Activated T-cell treated with anti-CD3 and anti-CD28 coated beads for 4 hours (primary cell): Measurements from ENCODE around the gene CNST.
"Not testable (repeated sequence)": the region's sequence is repeated elsewhere in the genome, so short reads cannot be mapped to it uniquely, and the experiment has no call there.

ENCODE experiments used
- DNase-seq: peaks from one replicate; pipeline ENCODE4 v3.0.0-alpha.2; 2020

The CNST gene

DNA sequence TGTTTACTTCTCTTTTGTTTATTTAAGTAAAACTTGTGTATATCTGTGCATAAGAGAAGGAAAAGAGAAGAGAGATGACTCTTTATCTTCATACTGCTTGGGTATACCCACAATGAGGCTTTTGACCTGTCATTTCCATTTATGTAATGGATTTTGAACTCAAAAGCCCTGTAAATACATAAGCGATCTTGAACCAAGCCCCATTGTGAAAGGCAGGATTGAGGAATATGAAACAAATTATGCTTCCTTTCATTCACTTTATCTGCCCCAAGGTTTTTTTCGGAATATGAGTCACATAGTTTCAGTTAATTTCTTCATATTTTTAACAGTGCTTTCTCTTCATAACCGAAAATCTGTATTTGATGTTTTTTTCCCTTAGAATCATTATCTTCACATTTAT lies 21.4 kb downstream of the CNST start:
- DNase-seq, result no peak

DNA sequence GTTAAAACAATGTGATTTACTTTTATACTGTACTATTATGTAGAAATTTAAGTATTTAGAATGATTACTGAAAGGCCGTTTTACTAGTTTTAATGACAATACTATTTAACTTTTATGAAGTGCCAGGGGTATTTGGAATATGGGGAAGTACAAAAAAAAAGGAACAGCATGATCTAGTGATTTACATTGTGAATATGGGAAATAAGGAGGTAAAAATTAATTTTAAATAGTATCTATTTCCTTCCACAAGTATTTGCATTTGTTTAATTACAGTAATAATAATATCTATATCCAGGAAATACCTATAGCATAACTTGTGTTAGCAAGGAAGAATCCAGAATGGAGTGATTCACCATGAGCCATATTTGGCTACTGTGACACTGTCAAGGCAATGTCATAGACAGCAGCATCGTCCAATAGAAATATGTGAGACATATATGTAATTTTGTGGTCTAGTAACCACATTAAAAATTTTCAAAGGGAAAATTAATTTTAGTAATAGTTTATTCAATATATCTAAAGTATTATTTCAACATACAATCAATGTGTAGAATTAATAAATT lies 22.0 kb downstream of the CNST start:
- DNase-seq, result no peak

DNA sequence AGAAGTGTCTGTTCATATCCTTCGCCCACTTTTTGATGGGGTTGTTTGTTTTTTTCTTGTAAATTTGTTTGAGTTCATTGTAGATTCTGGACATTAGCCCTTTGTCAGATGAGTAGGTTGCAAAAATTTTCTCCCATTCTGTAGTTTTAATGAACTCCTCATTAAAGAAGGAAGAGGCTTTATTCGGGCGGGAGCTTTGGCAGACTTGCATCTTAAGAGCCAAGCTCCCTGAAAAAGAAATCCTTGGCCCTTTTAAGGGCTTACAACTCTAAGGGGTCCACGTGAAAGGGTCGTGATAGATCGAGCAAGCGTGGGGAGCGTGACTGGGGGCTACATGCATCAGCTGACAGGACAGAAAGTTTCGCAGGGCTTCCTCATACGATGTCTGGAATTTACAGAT lies 23.7 kb downstream of the CNST start:
- not testable (repeated sequence) for DNase-seq

DNA sequence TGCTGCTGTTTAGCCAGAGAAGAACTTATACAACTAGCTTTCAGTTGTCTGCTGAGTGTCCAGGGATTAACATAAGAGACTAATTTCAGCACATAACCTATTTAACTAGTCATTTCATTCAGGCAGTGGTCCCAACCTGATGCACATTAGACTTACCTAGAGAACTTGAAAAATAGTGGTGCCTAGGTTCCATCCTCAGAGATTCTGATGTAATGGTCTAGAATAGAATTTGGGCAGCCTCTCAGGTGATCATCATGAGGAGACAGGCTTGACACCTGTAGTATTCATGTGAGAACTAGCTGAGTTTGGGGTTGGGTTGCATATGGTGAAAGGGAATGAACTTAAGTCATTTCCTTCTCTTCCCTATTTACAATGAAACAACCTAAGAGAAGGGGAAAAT lies 24.8 kb downstream of the CNST start:
- DNase-seq, result no peak

DNA sequence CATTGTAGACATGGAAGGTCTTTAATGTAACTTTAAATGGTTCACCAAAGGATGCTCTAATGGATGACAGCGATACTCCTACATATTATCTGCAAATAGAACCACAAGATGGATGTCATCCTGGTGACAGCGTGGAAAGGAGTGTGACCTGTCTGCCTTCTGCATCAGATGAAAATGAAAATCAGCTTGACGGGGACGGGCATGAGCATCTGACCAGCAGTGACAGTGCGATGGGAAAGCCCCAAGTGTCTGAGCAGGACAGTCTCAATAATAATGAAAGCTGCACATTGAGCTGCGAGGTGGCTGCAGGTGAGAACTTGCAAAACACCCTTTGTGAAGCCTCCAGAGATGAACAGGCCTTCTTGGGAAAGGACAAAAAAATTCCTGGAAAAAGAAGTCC lies 25.2 kb downstream of the CNST start:
- no peak for DNase-seq

DNA sequence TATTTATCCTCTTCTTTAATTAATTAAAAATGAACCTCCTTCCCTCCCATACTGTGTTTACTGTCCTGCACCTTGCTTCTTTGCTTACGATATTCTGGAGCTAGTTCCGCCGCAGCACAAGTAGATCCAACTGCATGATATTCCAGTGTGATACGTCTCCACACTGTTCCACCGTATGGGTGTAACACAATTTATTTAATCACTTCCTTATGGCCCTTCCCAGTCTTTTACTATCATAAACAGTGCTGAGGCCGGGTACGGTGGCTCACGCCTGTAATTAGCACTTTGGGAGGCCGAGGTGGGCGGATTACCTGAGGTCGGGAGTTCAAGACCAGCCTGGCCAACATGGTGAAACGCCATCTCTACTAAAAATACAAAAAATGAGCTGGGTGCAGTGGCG lies 25.7 kb downstream of the CNST start:
- no peak for DNase-seq

DNA sequence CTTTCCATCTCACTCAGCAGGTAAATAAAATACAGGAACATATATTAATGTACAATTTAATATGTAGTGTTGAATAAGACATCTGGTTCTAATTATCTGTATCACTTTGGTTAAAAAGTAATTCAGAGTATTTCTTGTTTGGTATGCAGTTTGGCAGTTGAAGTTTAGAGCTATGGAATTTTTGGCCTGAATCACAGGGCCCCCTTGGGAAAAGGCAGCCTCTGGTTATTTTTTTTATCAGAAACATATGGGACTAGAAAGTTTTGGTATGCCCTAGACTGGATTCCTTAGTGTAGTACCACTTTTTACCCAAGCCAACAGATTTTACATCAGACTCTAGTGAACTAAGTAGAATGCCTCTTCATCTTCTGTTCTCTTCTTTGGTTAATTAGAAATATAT lies 26.4 kb downstream of the CNST start:
- no peak for DNase-seq

DNA sequence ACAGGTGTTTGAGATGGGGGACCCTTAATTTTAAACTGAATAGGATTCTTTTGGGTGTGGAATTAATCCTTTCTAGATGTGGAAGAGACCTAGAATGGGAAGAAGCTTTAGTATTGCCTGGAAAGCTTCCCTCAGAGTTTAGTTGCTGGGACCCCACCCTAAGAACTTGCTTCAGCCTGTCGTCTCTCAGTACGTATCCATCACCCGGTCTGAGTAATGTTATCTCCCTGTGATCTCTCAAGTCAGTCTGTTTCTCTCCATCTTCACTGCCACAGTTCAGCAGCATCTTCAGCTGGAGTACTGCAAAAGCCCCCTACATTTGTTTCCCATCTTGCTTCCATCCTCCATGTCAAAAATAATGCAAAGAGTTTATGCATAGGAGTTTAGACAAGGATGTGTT lies 28.9 kb downstream of the CNST start:
- DNase-seq, result no peak

DNA sequence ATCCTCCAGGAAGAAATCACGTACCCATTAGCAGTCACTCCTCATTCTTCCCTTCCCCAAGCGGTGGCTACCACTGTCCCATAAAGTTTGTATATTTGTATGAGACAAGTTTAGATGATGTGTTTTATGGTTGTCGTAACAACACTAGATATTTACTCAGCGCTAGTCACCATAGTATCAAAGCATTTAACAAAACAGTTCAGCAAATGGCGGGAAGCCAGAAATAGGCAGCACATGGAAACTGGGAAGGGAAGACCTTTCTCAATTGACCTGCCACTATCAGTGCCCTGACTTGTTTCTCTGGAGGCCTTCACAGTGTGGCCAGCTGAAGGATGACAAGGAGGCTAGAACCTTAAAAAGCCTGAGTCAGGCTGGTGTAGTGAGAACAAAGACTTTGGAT lies 31.1 kb downstream of the CNST start:
- no peak for DNase-seq

DNA sequence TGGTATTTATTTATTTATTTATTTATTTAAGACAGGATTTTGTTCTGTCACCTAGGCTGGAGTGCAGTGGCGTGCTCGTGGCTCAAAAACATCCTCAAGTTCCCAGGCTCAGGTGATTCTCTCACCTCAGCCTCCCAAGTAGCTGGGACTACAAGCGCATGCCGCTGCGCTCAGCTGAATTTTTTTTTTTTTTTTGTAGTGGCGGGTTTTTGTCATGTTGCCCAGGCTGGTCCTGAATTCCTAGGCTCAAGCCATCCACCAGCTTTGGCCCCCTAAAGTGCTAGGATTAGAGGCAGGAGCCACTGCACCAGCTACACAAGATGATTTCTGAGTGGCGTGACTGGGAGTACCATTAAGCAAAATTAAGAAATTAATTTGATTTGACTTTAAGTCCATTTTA lies 31.7 kb downstream of the CNST start:
- no peak for DNase-seq

DNA sequence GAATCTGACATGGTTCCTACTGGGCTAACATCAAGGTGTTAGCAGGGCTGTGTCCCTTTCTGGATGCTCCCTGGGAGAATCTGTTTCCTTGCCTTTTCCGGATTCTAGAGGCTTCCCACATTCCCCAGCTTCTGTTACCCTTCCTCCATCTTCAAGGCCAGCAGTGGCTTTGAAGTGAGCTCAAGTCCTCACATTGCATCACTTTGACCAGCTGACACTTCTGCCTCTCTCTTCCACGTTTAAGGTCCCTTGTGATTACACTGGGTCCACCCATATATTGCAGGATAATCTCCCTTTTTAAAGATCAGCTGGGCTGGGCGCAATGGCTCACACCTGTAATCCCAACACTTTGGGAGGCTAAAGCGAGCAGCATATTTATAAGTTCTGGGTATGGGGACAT lies 33.1 kb downstream of the CNST start:
- no peak for DNase-seq

DNA sequence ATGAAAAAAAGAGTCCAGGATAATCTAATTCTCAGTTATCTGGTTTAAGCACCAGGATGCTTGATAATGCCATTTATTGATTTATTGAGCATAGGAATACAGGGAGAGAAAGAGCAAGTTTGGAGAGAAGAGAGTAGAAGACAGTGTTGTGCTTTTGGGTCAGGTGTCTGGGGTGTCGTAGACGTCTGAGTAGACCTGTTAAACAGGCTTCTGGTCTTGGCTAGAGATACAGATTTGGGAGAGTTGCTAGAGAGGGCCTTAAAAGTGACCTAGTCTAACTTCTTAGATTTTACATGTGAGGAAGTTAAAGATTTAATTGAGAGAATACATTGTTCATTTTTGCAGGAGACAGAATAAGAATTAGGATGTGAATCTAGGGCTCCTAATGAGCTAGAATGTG lies 34.3 kb downstream of the CNST start:
- DNase-seq, result no peak

DNA sequence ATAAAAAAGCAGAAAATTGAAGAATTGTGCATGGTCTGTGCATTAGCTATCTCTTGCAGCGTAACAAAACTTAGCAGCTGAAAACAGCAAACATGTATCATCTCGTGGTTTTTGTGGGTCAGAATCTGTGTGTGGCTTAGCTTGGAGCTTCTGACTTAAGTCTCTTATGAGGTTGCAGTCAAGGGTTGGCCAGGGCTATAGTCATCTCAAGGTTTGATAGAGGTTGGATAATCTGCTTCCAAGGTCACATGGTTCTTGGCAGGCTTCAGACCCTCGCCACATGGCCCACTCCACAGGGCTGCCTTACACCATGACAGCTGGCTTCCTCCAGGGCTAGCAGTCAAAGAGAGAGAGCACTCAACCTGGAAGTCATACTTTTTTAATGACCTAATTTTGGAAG lies 35.9 kb downstream of the CNST start:
- DNase-seq, result no peak

DNA sequence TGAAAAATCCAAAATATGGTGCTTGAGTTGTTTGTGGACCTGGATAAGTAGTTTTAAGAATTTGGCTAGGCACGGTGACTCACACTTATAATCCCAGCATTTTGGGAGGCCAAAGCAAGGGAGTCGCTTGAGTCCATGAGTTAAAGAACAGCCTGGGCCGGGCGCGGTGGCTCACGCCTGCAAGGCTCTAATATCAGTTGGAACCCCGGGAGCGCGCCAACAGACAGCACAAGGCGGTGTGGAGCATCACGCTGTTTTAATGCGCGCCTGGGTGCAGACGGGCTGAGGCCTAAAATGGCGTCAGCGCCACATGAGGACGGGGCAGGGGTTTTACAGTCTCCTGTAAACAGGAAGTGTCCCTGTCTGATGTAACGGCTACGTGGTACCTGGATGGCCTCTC lies 39.0 kb downstream of the CNST start:
- not testable (repeated sequence) for DNase-seq

DNA sequence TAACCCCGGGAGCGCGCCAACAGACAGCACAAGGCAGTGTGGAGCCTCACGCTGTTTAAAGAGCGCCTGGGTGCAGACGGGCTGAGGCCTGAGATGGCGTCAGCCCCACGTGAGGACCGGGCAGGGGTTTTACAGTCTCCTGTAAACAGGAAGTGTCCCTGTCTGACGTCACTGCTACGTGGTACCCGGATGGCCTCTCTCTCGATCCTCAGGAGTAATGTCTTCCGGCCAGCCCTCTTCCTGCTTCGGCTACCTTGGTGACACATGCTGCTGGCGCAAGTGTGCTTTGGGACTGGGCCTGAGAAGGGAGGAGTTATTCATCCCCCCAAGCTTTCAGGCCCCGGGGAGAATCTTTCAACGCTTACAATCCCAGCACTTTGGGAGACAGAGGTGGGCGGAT lies 41.2 kb downstream of the CNST start:
- DNase-seq, result no peak

DNA sequence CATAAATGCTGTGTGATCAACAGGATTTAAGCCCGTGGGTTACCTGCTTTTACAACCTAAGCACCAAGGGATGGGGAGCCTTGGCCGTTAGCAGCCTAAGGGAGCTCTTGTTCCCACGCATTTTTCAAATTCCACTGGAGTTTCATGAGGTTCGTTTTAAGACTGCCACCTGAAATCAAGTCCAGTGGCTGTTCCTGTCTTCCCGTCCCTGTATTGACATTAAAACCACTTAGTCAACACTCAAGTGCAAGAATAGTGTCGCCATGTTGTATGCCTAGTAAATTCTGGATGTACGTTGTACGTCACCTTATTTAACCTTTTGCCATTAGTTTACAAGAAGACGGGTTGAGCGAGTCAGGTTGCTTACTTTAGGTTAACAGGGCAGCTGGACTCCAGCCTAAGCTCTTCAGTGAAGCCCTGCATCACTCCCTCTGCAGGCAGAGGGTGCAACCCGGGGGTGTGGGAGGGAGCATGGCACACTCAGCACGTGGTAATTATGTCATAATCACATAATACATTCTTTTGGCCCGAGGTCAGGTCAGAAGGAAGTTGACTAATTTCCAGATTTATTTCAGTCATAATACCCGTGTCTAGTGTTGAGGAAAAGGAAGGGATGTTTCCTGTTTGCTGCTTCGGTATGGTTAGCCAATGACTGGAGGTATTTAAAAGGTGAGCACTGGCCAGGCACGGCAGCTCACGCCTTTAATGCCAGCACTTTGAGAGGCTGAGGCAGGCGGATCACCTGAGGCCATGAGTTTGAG lies 42.5 kb downstream of the CNST start:
- peak; percentile 21 for DNase-seq

DNA sequence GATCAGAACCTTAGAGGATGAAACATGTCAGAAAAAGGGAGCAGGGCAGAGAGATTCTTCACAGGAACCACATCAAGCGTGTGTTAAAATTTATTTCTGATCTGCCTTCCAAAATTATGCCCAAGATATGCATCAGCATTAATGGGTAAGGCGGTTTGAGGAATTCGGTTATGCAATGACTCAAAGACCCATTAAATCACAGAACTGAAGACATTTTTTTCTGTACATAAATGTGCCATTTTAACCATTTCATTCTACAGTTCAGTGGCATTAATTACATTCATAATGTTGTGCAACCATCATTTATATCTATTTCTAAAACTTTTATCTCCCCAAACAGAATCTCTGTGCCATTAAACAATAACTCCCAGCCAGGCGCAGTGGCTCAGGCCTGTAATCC lies 43.4 kb downstream of the CNST start:
- no peak for DNase-seq

DNA sequence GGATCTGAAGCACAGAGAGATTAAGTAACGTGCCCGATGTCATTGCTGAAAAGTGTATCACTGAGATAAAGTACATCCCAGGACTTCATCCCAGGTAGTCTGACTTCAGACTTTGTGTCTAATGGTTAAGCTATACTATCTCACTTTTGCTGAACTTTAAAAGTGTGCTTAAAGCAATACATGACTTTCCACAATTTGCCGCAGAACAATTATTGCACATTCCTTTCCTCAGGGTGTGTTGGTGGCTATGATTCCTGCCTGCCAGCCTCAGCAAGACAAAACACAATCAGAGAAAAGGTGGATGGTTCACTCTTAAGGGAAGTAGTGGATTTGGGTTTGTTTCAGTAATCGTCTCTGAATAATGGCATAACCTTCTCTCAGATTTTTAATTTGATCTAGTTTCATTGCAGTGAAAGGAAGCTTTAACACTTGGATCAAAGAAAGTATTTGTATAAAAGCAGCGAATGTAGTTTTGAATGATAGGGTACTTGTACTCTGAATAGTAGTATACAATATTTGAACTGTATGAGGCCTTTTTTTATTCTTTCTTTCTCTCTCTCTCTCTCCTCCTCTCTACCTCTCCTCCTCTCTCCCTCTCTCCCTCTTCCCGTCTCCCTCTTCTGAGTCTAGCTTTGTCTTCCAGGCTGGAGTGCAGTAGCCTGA lies 47.0 kb downstream of the CNST start:
- no peak for DNase-seq

DNA sequence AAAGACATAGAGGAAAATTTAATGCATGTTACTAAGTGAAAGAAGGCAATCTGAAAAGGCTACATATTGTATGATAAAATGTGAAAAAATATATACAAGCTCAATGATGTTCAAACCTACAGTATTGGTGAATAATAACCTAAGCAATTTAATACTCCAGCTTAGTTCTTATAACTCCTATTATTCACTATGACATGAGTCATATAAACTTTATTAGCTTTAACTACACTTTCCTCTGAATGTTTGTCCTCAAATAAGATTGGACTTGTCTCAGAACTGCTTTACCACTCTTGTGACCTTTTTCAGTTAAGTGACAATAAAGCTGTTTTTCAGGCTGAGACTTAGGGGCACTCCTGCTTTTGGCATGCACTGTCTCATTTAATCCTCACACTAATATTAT lies 50.9 kb downstream of the CNST start:
- DNase-seq, result no peak

DNA sequence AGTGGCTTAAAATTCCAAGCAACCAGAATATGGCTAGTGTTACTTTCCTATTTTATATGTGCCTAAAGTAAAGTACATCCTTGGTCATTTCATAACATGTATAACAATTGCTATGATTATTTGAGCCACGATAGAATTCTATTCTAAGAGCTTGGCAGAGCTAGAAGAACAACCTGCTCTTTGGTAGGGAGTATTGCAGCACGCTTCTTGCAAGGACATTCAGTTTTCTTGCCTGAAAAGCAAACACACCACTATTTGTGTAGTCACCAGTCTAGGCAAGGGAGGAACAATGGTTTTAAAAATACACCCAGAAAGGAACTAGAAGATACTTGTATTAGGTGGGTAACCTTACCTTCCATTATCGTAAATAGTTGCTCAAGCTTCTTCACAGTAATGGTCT lies 51.5 kb downstream of the CNST start:
- DNase-seq, result no peak

DNA sequence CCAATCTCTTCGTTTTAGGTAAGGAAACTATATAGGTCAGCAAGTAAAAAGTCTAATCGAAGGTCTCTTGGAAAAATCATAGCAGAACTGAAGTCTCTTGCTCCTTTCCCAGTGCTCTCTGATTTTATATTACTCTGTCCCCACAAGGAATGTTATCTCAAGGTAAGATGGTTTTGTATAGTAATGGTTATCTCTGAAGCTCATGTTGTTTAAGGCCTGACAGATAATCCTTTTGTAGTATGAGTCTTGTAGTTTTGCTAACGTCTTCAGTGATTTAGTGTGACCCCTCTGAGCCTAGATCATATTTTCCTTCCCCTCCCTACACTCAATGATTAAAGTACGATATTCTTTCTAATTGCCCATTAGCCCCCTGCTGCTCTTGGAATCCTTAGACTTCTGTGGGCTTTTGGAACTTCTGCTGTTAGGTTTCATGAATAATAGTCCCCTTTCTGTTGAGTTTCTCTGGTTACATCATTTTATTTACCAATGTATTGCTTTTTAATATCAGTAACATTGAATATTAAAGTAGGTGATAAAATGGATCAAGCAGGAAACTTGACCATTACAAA lies 52.1 kb downstream of the CNST start:
- DNase-seq, result no peak

DNA sequence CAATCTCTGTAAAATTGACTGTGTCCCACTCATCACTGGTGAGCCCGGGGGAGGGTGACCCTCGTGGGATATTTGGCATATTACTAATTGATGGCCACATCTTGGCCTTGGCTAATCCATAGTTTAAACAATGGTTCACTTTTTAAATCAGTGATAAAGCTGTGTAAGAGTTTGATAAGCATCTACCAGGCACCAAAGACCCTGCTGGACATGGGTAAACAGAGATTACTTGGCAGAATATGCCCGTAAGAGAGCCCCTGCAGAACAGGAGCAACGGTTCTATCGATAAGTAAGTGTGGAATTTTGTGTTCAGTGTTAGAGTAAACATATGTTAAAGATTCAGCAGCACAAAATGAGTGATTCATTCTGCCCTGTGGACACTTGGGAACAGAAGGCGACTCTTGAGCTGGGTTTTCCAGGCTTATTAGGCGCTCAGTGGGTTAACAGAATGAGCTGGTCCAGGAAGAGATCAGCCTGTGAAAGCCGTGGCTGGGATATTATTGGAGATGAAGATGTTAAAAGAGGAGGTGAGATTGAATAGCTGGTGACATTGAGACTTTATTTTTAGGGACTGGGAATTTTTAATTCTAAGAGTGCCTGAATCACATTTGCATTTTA lies 55.9 kb downstream of the CNST start:
- DNase-seq, result no peak

DNA sequence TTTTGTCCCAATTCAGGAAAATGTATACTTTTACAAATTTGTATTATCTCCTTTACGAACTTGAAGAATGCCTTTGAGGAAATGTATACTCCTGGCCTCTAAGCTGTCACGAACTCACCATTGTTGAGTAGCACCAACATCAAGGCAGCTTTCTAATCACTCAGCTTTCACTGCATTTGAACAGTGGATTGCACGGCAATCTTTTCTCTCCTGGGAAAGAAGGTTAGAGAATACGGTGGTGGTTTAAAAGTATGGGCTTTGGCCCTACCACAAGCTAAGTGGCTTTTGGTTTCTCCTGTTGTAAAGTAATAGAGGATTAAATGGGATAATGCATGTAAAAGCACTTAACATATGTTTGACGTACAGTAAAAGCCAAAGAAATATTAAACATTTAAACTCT lies 57.8 kb downstream of the CNST start:
- no peak for DNase-seq

DNA sequence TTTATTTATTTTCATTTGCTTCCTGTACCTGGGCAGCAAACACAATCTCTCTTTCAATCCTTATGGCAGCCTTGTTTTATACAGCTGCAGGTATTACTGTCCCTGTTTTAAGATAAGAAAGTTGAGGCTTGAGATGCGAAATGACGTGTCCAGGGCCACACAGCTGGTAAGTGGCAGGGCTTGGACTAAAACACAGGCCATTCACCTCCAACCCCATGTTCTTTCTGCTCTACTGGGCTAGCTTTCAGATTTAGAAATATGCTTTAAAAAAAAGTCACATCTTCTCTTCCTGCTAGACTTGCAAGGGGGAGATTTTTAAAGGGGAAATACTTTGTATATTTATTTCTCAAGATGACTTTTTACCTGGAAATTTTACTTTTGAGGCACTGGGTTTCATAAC lies 62.8 kb downstream of the CNST start:
- DNase-seq, result no peak
